OCI-LY7 (cell line): ENCODE measurements around the gene CAMK2N1. TPM values are rescaled to one million over a fixed set of nuclear protein-coding genes. Genes with fewer than 3 reads are reported as not detected.

Experiments
- BruUV-seq: library from RNA; stranded (reverse); fragments of 400-500 nt; replicated peaks from 2 replicates; lab custom pipeline; 2021; lab: Mats Ljungman, UMichigan
- CTCF ChIA-PET: fragments of 300-600 bp; sonication (Branson Sonifier 250); formaldehyde crosslinking; loops from one replicate; lab custom pipeline; 2022; ENCODE audit warnings: antibody characterized with exemption; ENCODE audit not compliant: unreplicated experiment; lab: Charles Lee
- POLR2A ChIA-PET: fragments of 300-600 bp; sonication (Branson Sonifier 250); formaldehyde crosslinking; loops from one replicate; lab custom pipeline; 2022; ENCODE audit warnings: antibody characterized with exemption; lab: Charles Lee
- DNase-seq: peaks from one replicate; pipeline ENCODE4 v3.0.0-alpha.2; 2015; ENCODE audit warnings: low spot score
- H2AFZ ChIP-seq: fragments of 200-600 bp; sonication (generic), shearing (Covaris generic); 2 replicates; pipeline ENCODE4 v1.6.1; 2014; ENCODE audit warnings: mild to moderate bottlenecking, antibody characterized with exemption, low read length, moderate library complexity
- H3K27ac ChIP-seq: fragments of 200-600 bp; sonication (generic); 2 replicates; pipeline ENCODE4 v1.5.1; 2014; ENCODE audit warnings: mixed run types, low read depth, mild to moderate bottlenecking, moderate library complexity, low read length, inconsistent platforms; ENCODE audit not compliant: poor library complexity, severe bottlenecking
- H3K36me3 ChIP-seq: fragments of 200-600 bp; sonication (generic); 2 replicates; pipeline ENCODE4 v1.6.1; 2014; ENCODE audit warnings: mild to moderate bottlenecking, antibody characterized with exemption, low read length, moderate library complexity, mixed read lengths; ENCODE audit not compliant: insufficient read depth
- H3K4me1 ChIP-seq: fragments of 200-600 bp; sonication (generic); 2 replicates; pipeline ENCODE4 v1.5.1; 2014; ENCODE audit warnings: mild to moderate bottlenecking, low read length; ENCODE audit not compliant: insufficient read depth, poor library complexity, severe bottlenecking
- H3K4me2 ChIP-seq: fragments of 200-600 bp; sonication (generic); 2 replicates; pipeline ENCODE4 v1.6.1; 2014; ENCODE audit warnings: mild to moderate bottlenecking, low read length
- H3K4me3 ChIP-seq: fragments of 200-600 bp; sonication (generic); 2 replicates; pipeline ENCODE4 v1.5.1; 2014; ENCODE audit warnings: mild to moderate bottlenecking, low read depth, low read length; ENCODE audit not compliant: poor library complexity, severe bottlenecking
- H3K79me2 ChIP-seq: fragments of 200-600 bp; sonication (generic); 2 replicates; pipeline ENCODE4 v1.6.1; 2016; ENCODE audit warnings: low read depth, mild to moderate bottlenecking, low read length, moderate library complexity, mixed read lengths; ENCODE audit not compliant: insufficient read depth
- H3K9me2 ChIP-seq: fragments of 200-600 bp; sonication (generic); 2 replicates; pipeline ENCODE4 v1.6.1; 2016; ENCODE audit warnings: mild to moderate bottlenecking, low read length, mixed read lengths; ENCODE audit not compliant: insufficient read depth
- H3K9me3 ChIP-seq: fragments of 200-600 bp; sonication (generic); 2 replicates; pipeline ENCODE4 v1.6.1; 2014; ENCODE audit warnings: mild to moderate bottlenecking, mixed run types, low read length, mixed read lengths
- H4K20me1 ChIP-seq: fragments of 200-600 bp; sonication (generic); 2 replicates; pipeline ENCODE4 v1.6.1; 2014; ENCODE audit warnings: mild to moderate bottlenecking, antibody characterized with exemption, low read length, moderate library complexity, mixed read lengths; ENCODE audit not compliant: insufficient read depth
- CTCF ChIP-seq: fragments of 200-600 bp; sonication (generic); conservative IDR thresholded peaks from 2 replicates; pipeline ENCODE4 v1.5.1; 2014; ENCODE audit warnings: mild to moderate bottlenecking, antibody characterized with exemption, low read length, moderate library complexity, mixed read lengths
- EZH2phosphoT487 ChIP-seq: fragments of 200-600 bp; sonication (generic); IDR thresholded peaks from 2 replicates; pipeline ENCODE4 v1.6.1; 2018; ENCODE audit warnings: low read depth, borderline replicate concordance, mild to moderate bottlenecking, mixed run types, antibody characterized with exemption, low read length, moderate library complexity, mixed read lengths
- intact Hi-C: fragments of 100-400 bp; cut with micrococcal nuclease; formaldehyde crosslinking; loops from one replicate; pipeline ENCODE4 v1.10.0; 2022; ENCODE audit not compliant: unreplicated experiment
- total RNA-seq, 2 experiments: library from RNA; depleted of rRNA in 1 of 2; stranded (reverse); fragments of >200 nt in 1 of 2; shearing (Covaris generic) in 1 of 2; gene quantifications; 2 replicates each; pipeline ENCODE4 v1.2.3, GENCODE V29; 2014 to 2022

The CAMK2N1 gene
- total RNA-seq, 2 experiments from 2014 or later = not detected

- Histone ChIP-seq H3K27ac (no peak overlapping the region), H3K9me2 (no peaks in the 10 kb centered on the region), H3K4me1 (peaks cover 18% of the 10 kb centered on the region), H3K9me3 (no peaks in the 10 kb centered on the region), H3K79me2 (no peaks in the 10 kb centered on the region), H4K20me1 (no peaks in the 10 kb centered on the region), H3K36me3 (no peaks in the 10 kb centered on the region), H3K4me2 (no peak overlapping the region), H2AFZ (no peak overlapping the region), H3K4me3 (no peak overlapping the region)
- TF ChIP-seq CTCF (no peak), EZH2phosphoT487 (no peak)
- ChIA-PET CTCF (no interaction called here), POLR2A (interaction anchor here (0.8 kb wide), 1 partner anchor 1152 kb away, joined by 3 read pairs; no protein-coding TSS in a partner anchor)
- no TSS peak for BruUV-seq
- intact Hi-C loops = no loop called here
- no peak for DNase-seq
Measured at GRCh38 chr1:20462397-20462796, 23.6 kb downstream of the CAMK2N1 start.

GRCh38 chr1:20458717-20459116 lies 27.3 kb downstream of the CAMK2N1 start:
- no peaks in the 10 kb centered on the region for H3K9me3 ChIP-seq
- H3K4me1 ChIP-seq = no peaks in the 10 kb centered on the region
- BruUV-seq = no TSS peak
- H3K4me2 ChIP-seq = no peak overlapping the region
- H3K79me2 ChIP-seq = no peaks in the 10 kb centered on the region
- no peak overlapping the region for H3K4me3 ChIP-seq
- no peak for DNase-seq
- no peak overlapping the region for H3K27ac ChIP-seq
- ChIA-PET POLR2A (interaction anchor here (1.1 kb wide), 1 partner anchor 246 kb away, joined by 3 read pairs; no protein-coding TSS in a partner anchor), CTCF (no interaction called here)
- no peak overlapping the region for H2AFZ ChIP-seq
- no peak for TF ChIP-seq EZH2phosphoT487
- TF ChIP-seq CTCF = no peak
- intact Hi-C loops = no loop called here
- H3K9me2 ChIP-seq = no peaks in the 10 kb centered on the region
- H3K36me3 ChIP-seq = no peaks in the 10 kb centered on the region
- no peaks in the 10 kb centered on the region for H4K20me1 ChIP-seq

GRCh38 chr1:20454004-20454403 lies 32.0 kb downstream of the CAMK2N1 start:
- DNase-seq = no peak
- no peaks in the 10 kb centered on the region for H4K20me1 ChIP-seq
- no peak overlapping the region for H3K4me3 ChIP-seq
- H2AFZ ChIP-seq = no peak overlapping the region
- no peak overlapping the region for H3K4me2 ChIP-seq
- ChIA-PET CTCF (no interaction called here), POLR2A (no interaction called here)
- H3K9me3 ChIP-seq = no peaks in the 10 kb centered on the region
- H3K27ac ChIP-seq = no peak overlapping the region
- H3K79me2 ChIP-seq = no peaks in the 10 kb centered on the region
- no peak for TF ChIP-seq CTCF
- no TSS peak for BruUV-seq
- intact Hi-C loops = no loop called here
- H3K4me1 ChIP-seq = no peaks in the 10 kb centered on the region
- no peaks in the 10 kb centered on the region for H3K36me3 ChIP-seq
- H3K9me2 ChIP-seq = no peaks in the 10 kb centered on the region
